Measurements from ENCODE around the gene LINGO3.

DNA sequence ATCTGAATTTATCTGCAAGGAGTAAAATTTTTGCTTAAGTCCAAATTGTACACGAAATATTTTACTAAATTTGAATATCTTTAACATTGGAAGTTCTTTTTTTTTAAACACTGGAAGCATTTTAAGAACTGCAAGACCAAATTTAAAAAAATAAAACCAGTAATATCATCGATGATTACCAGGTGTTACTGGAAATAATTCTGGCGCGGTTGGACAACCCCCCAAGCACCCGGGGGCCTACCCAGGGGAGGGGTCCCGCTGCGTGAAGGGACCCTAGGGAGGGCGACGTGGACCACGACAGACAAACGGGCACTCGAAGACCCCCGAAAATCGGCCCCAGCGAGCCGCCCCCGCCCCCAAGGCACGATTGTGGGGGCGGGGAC lies 39.1 kb downstream of the LINGO3 start:
- TF ChIP-seq CTCF (IDR thresholded peaks at IDR 0.05) (no peak), POLR2A (IDR thresholded peaks at IDR 0.05) (no peak)
